CD4-positive, alpha-beta T cell (primary cell): Measurements from ENCODE around the gene SAE1. TPM values are rescaled to one million over a fixed set of nuclear protein-coding genes. Genes with fewer than 3 reads are reported as not detected.

Experiments
- ATAC-seq: fragments of 200-7000 bp; cut with Tn5 transposase; one replicate; pipeline ENCODE4 v1.10.0; 2022; ENCODE audit warnings: mild to moderate bottlenecking; ENCODE audit not compliant: poor library complexity
- CTCF ChIA-PET: fragments of 350-600 bp; sonication (Branson Sonifier 250); formaldehyde crosslinking; loops from one replicate; lab custom pipeline; 2021; ENCODE audit warnings: antibody characterized with exemption, inconsistent platforms; lab: Charles Lee
- POLR2A ChIA-PET: fragments of 350-600 bp; sonication (Branson Sonifier 250); formaldehyde crosslinking; loops from one replicate; lab custom pipeline; 2021; ENCODE audit warnings: antibody characterized with exemption, inconsistent platforms; lab: Charles Lee
- DNase-seq, 14 experiments: peaks; one replicate each; pipeline ENCODE4 v3.0.0-alpha.2; 2013 to 2020; ENCODE audit warnings: mixed read lengths in 2 of 14
- H3K27ac ChIP-seq, 2 donors: one replicate each; pipeline versions ENCODE4 v1.5.1 to v1.7.0; 2013; ENCODE audit warnings: low read length in 2 of 2, low read depth in 1 of 2, mild to moderate bottlenecking in 1 of 2
- H3K27me3 ChIP-seq, 2 experiments: 1 replicate in 1 of 2; 2 replicates in 1 of 2; pipeline versions ENCODE4 v1.6.1 to v1.7.0; 2013; ENCODE audit warnings: low read length in 2 of 2, control low read depth in 1 of 2, mild to moderate bottlenecking in 1 of 2, moderate library complexity in 1 of 2; ENCODE audit not compliant: insufficient read depth in 2 of 2, control insufficient read depth in 1 of 2
- H3K36me3 ChIP-seq: one replicate; pipeline ENCODE4 v1.6.1; 2013; ENCODE audit warnings: low read length, control low read depth; ENCODE audit not compliant: insufficient read depth
- H3K4me1 ChIP-seq: one replicate; pipeline ENCODE4 v1.6.1; 2013; ENCODE audit warnings: low read length, control low read depth; ENCODE audit not compliant: insufficient read depth
- H3K4me3 ChIP-seq: one replicate; pipeline ENCODE4 v1.5.1; 2013; ENCODE audit warnings: mild to moderate bottlenecking, low read length, moderate library complexity
- H3K9me3 ChIP-seq, 2 experiments: 1 replicate in 1 of 2; 2 replicates in 1 of 2; pipeline versions ENCODE4 v1.6.1 to v1.7.0; 2013; ENCODE audit warnings: low read length in 2 of 2, mild to moderate bottlenecking in 2 of 2, control low read depth in 1 of 2, moderate library complexity in 1 of 2; ENCODE audit not compliant: control insufficient read depth in 1 of 2, insufficient read depth in 1 of 2
- H3K27ac Mint-ChIP-seq: one replicate; pipeline ENCODE4 v1.8.0; 2020; ENCODE audit warnings: mixed read lengths
- H3K27me3 Mint-ChIP-seq: one replicate; pipeline ENCODE4 v1.8.0; 2021; ENCODE audit warnings: mixed read lengths
- H3K36me3 Mint-ChIP-seq: one replicate; pipeline ENCODE4 v1.8.0; 2021; ENCODE audit warnings: low read depth, mixed read lengths
- H3K4me1 Mint-ChIP-seq: one replicate; pipeline ENCODE4 v1.8.0; 2021; ENCODE audit warnings: low read depth, mixed read lengths
- H3K4me3 Mint-ChIP-seq: one replicate; pipeline ENCODE4 v1.8.0; 2020; ENCODE audit warnings: mild to moderate bottlenecking, mixed read lengths
- H3K9me3 Mint-ChIP-seq: one replicate; pipeline ENCODE4 v1.8.0; 2020; ENCODE audit warnings: mixed read lengths
- CTCF ChIP-seq: fragments of 200-600 bp; IDR thresholded peaks from one replicate; pipeline ENCODE4 v1.8.0; 2022; ENCODE audit warnings: antibody characterized with exemption, mild to moderate bottlenecking
- intact Hi-C, 2 experiments: fragments of 100-400 bp; cut with DNase I in 1 of 2; cut with micrococcal nuclease in 1 of 2; formaldehyde crosslinking; loops; one replicate each; pipeline versions ENCODE4 v1.15.1 to v1.9.0; 2023 to 2025; cut with DNase I, micrococcal nuclease
- total RNA-seq, 174 experiments: library from RNA in 2 of 174; stranded (reverse) in 2 of 174; gene quantifications; one replicate each; pipeline ENCODE4 v1.2.3 and lab custom pipeline; 2021 to 2026

The SAE1 gene
- total RNA-seq, 2 experiments from 2014 or later: 29.6 to 30.9 TPM

- H3K36me3 ChIP-seq: peaks cover 8% of the 10 kb centered on the region
- H3K4me1 ChIP-seq: peaks cover 47% of the 10 kb centered on the region
- peak overlapping the region; percentile 11 for H3K4me3 ChIP-seq
- peak overlapping the region; percentile 98 for H3K27ac Mint-ChIP-seq
- ChIA-PET CTCF (interaction anchor here (1.1 to 1.2 kb wide), 2 partner anchors 24 to 137 kb away, joined by 3 to 4 read pairs; partner anchors contain the start of gene SAE1), POLR2A (interaction anchor here (10.4 kb wide), 1 partner anchor 13 kb away, joined by 124 read pairs; no protein-coding TSS in a partner anchor)
- intact Hi-C loops: loop anchor here in 1 of 2 experiments (10.0 kb wide), 1 partner anchor 93 kb away; the partner anchor contains the start of gene NPAS1
- ATAC-seq (peak; percentile 33), DNase-seq (peak in 12 of 14 experiments; percentile 24 to 77 (median 42))
- TF ChIP-seq CTCF: no peak
- no peaks in the 10 kb centered on the region for H3K9me3 Mint-ChIP-seq
- no peaks in the 10 kb centered on the region for H3K9me3 ChIP-seq
- H3K4me3 Mint-ChIP-seq: peak overlapping the region; percentile 42
- H3K27ac ChIP-seq: peak overlapping the region; percentile 66 to 100
- peaks cover 73% of the 10 kb centered on the region for H3K4me1 Mint-ChIP-seq
- peaks cover 32% of the 10 kb centered on the region for H3K36me3 Mint-ChIP-seq
- H3K27me3 Mint-ChIP-seq: no peaks in the 10 kb centered on the region
- H3K27me3 ChIP-seq: no peaks in the 10 kb centered on the region
Measured at GRCh38 chr19:47107202-47107952, 23.3 kb upstream of the SAE1 start.

- no peak for TF ChIP-seq CTCF
- H3K27ac Mint-ChIP-seq: peak overlapping the region; percentile 98
- peaks cover 49% of the 10 kb centered on the region for H3K4me1 ChIP-seq
- H3K27ac ChIP-seq: peak overlapping the region; percentile 66 to 100
- no peak for ATAC-seq
- peaks cover 68% of the 10 kb centered on the region for H3K4me1 Mint-ChIP-seq
- CTCF ChIA-PET: no interaction called here
- H3K36me3 Mint-ChIP-seq: peaks cover 35% of the 10 kb centered on the region
- POLR2A ChIA-PET: interaction anchor here (0.6 to 10.4 kb wide), 2 partner anchors 14 to 81 kb away, joined by 3 to 124 read pairs; no protein-coding TSS in a partner anchor
- H3K4me3 ChIP-seq: peak overlapping the region; percentile 11
- H3K9me3 ChIP-seq: no peaks in the 10 kb centered on the region
- peak overlapping the region; percentile 42 for H3K4me3 Mint-ChIP-seq
- peak in 1 of 14 experiments; percentile 23 for DNase-seq
- no peaks in the 10 kb centered on the region for H3K9me3 Mint-ChIP-seq
- H3K27me3 Mint-ChIP-seq: no peaks in the 10 kb centered on the region
- intact Hi-C loops: loop anchor here in 1 of 2 experiments (10.0 kb wide), 1 partner anchor 93 kb away; the partner anchor contains the start of gene NPAS1
- peaks cover 7% of the 10 kb centered on the region for H3K36me3 ChIP-seq
- no peaks in the 10 kb centered on the region for H3K27me3 ChIP-seq
Measured at GRCh38 chr19:47107953-47108746, 22.5 kb upstream of the SAE1 start.

- H3K27ac ChIP-seq: peak overlapping the region; percentile 99 to 100
- no peaks in the 10 kb centered on the region for H3K9me3 Mint-ChIP-seq
- H3K36me3 Mint-ChIP-seq: peaks cover 40% of the 10 kb centered on the region
- ATAC-seq (no peak), DNase-seq (no peak)
- H3K27me3 ChIP-seq: no peaks in the 10 kb centered on the region
- H3K27ac Mint-ChIP-seq: peak overlapping the region; percentile 98
- H3K4me3 ChIP-seq: peak overlapping the region; percentile 82
- H3K4me3 Mint-ChIP-seq: peak overlapping the region; percentile 98
- intact Hi-C loops: loop anchor here in 1 of 2 experiments (10.0 kb wide), 1 partner anchor 94 kb away; the partner anchor contains the start of gene NPAS1
- no peak for TF ChIP-seq CTCF
- H3K4me1 Mint-ChIP-seq: peaks cover 75% of the 10 kb centered on the region
- H3K4me1 ChIP-seq: peaks cover 55% of the 10 kb centered on the region
- ChIA-PET CTCF (interaction anchor here (1.3 kb wide), 1 partner anchor 135 kb away, joined by 4 read pairs; no protein-coding TSS in a partner anchor), POLR2A (interaction anchor here (0.6 to 10.4 kb wide), 3 partner anchors 15 to 80 kb away, joined by 3 to 124 read pairs (median 3); no protein-coding TSS in a partner anchor)
- H3K36me3 ChIP-seq: peaks cover 7% of the 10 kb centered on the region
- H3K27me3 Mint-ChIP-seq: no peaks in the 10 kb centered on the region
- no peaks in the 10 kb centered on the region for H3K9me3 ChIP-seq
Measured at GRCh38 chr19:47109177-47109540, 21.5 kb upstream of the SAE1 start.
